ENCODE measurements around the gene DHH. TPM values are rescaled to one million over a fixed set of nuclear protein-coding genes. Genes with fewer than 3 reads are reported as not detected.

The DHH gene
- total RNA-seq, 4 donors from 2014 or later = 0.23 to 0.45 (median 0.29) TPM; not detected in 1

DNA sequence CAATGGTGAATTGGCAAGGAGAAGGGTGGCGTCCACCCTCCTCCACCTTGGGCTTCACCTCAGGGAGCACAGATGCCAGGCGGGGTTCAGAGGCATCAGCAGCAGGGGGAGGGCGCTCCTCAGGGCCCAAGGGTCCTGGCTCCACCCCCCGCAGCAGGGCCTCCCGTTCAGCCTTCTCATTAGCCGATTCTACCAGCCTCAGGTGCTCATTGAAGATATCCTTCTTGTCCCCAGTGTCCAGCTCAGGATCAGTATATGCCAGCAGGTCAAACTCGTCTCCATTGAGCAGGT, 56.7 kb downstream of the DHH start:
- WGBS, 2 donors = 88 to 96% methylated on average over 7 of the region's 7 CpGs
- DNase-seq (ENCODE audit: low spot score in 2 of 2) = no peak
- no peak overlapping the region for H3K4me3 ChIP-seq (ENCODE audit: low read depth, poor library complexity, severe bottlenecking)
- intact Hi-C loops (cut with DNase I; ENCODE audit: low total_unique reads) = no loop called here
- TF ChIP-seq POLR2A (IDR thresholded peaks at IDR 0.05) = no peak
- TF ChIP-seq, protein P1, sequence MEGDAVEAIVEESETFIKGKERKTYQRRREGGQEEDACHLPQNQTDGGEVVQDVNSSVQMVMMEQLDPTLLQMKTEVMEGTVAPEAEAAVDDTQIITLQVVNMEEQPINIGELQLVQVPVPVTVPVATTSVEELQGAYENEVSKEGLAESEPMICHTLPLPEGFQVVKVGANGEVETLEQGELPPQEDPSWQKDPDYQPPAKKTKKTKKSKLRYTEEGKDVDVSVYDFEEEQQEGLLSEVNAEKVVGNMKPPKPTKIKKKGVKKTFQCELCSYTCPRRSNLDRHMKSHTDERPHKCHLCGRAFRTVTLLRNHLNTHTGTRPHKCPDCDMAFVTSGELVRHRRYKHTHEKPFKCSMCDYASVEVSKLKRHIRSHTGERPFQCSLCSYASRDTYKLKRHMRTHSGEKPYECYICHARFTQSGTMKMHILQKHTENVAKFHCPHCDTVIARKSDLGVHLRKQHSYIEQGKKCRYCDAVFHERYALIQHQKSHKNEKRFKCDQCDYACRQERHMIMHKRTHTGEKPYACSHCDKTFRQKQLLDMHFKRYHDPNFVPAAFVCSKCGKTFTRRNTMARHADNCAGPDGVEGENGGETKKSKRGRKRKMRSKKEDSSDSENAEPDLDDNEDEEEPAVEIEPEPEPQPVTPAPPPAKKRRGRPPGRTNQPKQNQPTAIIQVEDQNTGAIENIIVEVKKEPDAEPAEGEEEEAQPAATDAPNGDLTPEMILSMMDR (IDR thresholded peaks at IDR 0.05) = no peak

DNA sequence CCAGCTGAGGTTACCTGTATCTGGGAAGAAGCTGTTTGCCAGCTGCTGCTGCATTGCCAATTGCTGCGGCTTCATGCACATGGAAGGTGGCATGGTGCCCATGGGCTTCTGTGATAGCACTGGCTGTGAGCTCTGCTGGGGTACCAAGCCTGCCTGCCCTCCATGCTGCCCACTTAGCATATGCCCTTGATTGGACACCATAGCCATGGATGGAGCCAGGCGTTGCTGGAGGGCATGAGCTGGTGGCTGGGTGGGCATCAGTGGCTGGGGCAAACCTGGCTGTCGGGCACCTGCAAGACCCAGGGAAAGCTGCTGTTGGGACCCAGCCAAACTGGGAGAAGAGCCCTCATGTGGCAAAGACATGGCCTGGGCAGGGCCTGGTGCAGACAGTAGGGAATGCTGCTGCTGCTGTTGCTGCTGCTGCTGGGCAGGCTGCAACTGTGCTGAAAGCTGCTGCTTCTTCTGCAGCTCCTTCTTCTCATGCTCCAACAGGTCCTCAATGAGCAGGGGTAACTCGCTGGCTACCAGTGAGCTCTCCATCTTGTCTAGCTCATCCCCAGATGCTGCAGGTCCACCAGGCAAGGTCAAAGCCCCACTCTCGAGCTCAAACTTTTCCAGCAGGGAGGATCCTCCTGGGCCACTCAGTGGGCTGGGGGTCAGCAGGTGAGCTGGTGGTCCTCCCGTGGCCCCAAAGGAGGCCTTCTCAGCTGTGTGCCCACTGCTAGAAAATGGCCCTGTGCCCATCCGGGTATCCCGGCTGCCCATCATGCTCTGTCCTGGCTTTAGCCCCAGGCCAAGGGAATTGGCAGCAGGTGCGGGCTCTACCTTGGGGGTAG, 57.3 kb downstream of the DHH start:
- no peak for DNase-seq (ENCODE audit: low spot score in 2 of 2)
- intact Hi-C loops (cut with DNase I; ENCODE audit: low total_unique reads) = no loop called here
- TF ChIP-seq, protein P1 (IDR thresholded peaks at IDR 0.05) = no peak
- TF ChIP-seq POLR2A (IDR thresholded peaks at IDR 0.05) = no peak
- H3K4me3 ChIP-seq (ENCODE audit: low read depth, poor library complexity, severe bottlenecking) = no peak overlapping the region
- WGBS, 2 donors = 85 to 86% methylated on average over 9 of the region's 9 CpGs

Other genes starting within 250 kb of the DHH start
- gene DDX23, start 242.6 kb downstream of the DHH start, total RNA-seq = 10 to 100 TPM; 56.5 to 74.3 (median 66.9) TPM
- gene RND1, start 228.9 kb downstream of the DHH start, total RNA-seq = 1 to 10 TPM in 1 of 4 donors, under 1 TPM in 1, not detected in 2; 0.49 to 1.2 TPM
- gene FKBP11, start 169.3 kb downstream of the DHH start, total RNA-seq = 1 to 10 TPM; 4.3 to 8.7 (median 7.9) TPM
- gene ARF3, start 137.3 kb downstream of the DHH start, total RNA-seq = 10 to 100 TPM; 65.1 to 89.3 (median 80.1) TPM
- gene WNT10B, start 123.1 kb downstream of the DHH start, total RNA-seq = 1 to 10 TPM in 3 of 4 donors, under 1 TPM in 1; 0.30 to 7.2 (median 2.0) TPM
- gene WNT1, start 116.5 kb downstream of the DHH start, total RNA-seq = not detected
- under 1 TPM in 3 of 4 donors, not detected in 1; 0.05 to 0.29 (median 0.13) TPM for gene DDN, start 95.4 kb downstream of the DHH start, total RNA-seq
- gene PRKAG1, start 76.0 kb downstream of the DHH start, total RNA-seq = 10 to 100 TPM; 30.3 to 57.8 (median 49.2) TPM
- 100 to 1,000 TPM in 1 of 4 donors, 10 to 100 TPM in 3; 43.2 to 169 (median 79.6) TPM for gene KMT2D, start 34.0 kb downstream of the DHH start, total RNA-seq
- 1 to 10 TPM; 1.4 to 2.1 (median 1.9) TPM for gene RHEBL1, start 24.8 kb downstream of the DHH start, total RNA-seq
- gene LMBR1L, start 16.0 kb upstream of the DHH start, total RNA-seq = 100 to 1,000 TPM in 1 of 4 donors, 10 to 100 TPM in 3; 39.7 to 129 (median 49.4) TPM
- 100 to 1,000 TPM; 199 to 347 (median 240) TPM for gene TUBA1B, start 36.6 kb upstream of the DHH start, total RNA-seq
- 100 to 1,000 TPM in 2 of 4 donors, 10 to 100 TPM in 2; 68.0 to 137 (median 108) TPM for gene TUBA1A, start 94.3 kb upstream of the DHH start, total RNA-seq
- gene TUBA1C, start 170.3 kb upstream of the DHH start, total RNA-seq = 100 to 1,000 TPM; 211 to 475 (median 280) TPM
- 1 to 10 TPM in 1 of 4 donors, under 1 TPM in 2, not detected in 1; 0.19 to 1.4 (median 0.61) TPM for gene PRPH, start 200.3 kb upstream of the DHH start, total RNA-seq
- gene TROAP, start 228.5 kb upstream of the DHH start, total RNA-seq = 10 to 100 TPM in 1 of 4 donors, 1 to 10 TPM in 3; 2.1 to 24.2 (median 6.7) TPM
- 1 to 10 TPM in 2 of 4 donors, under 1 TPM in 1, not detected in 1; 0.62 to 2.5 (median 1.1) TPM for gene C1QL4, start 242.4 kb upstream of the DHH start, total RNA-seq